H9 (cell line): ENCODE measurements around the gene UTS2. TPM values are rescaled to one million over a fixed set of nuclear protein-coding genes. Genes with fewer than 3 reads are reported as not detected.

Experiments used
- DNase-seq: peaks from one replicate; pipeline ENCODE4 v3.0.0-alpha.2; 2017
- H2AFZ ChIP-seq: one replicate; pipeline ENCODE4 v1.6.1; 2013; ENCODE audit warnings: mild to moderate bottlenecking, low read length, control low read depth, moderate library complexity
- H2AK5ac ChIP-seq: 2 replicates; pipeline ENCODE4 v1.6.1; 2013; ENCODE audit warnings: low read length, control low read depth, mixed read lengths; ENCODE audit not compliant: insufficient read length
- H2BK120ac ChIP-seq: one replicate; pipeline ENCODE4 v1.6.1; 2013; ENCODE audit warnings: low read depth, mild to moderate bottlenecking, low read length, control low read depth, inconsistent platforms; ENCODE audit not compliant: poor library complexity, severe bottlenecking
- H2BK12ac ChIP-seq: 2 replicates; pipeline ENCODE4 v1.6.1; 2013; ENCODE audit warnings: low read length, control low read depth, mixed read lengths, low read depth; ENCODE audit not compliant: insufficient read length
- H2BK15ac ChIP-seq: 2 replicates; pipeline ENCODE4 v1.6.1; 2013; ENCODE audit warnings: low read depth, low read length, control low read depth
- H2BK20ac ChIP-seq: one replicate; pipeline ENCODE4 v1.6.1; 2013; ENCODE audit warnings: low read depth, mild to moderate bottlenecking, low read length, control low read depth, inconsistent platforms; ENCODE audit not compliant: poor library complexity, severe bottlenecking
- H2BK5ac ChIP-seq: 2 replicates; pipeline ENCODE4 v1.6.1; 2013; ENCODE audit warnings: low read length, control low read depth, mixed read lengths; ENCODE audit not compliant: insufficient read length
- H3K14ac ChIP-seq: 2 replicates; pipeline ENCODE4 v1.6.1; 2013; ENCODE audit warnings: low read length, control low read depth; ENCODE audit not compliant: insufficient read depth
- H3K18ac ChIP-seq: 2 replicates; pipeline ENCODE4 v1.6.1; 2013; ENCODE audit warnings: low read depth, mild to moderate bottlenecking, mixed read lengths, low read length, control low read depth; ENCODE audit not compliant: insufficient read length
- H3K23ac ChIP-seq: 2 replicates; pipeline ENCODE4 v1.6.1; 2013; ENCODE audit warnings: low read length, control low read depth, mixed read lengths, low read depth; ENCODE audit not compliant: insufficient read length
- H3K23me2 ChIP-seq: 2 replicates; pipeline ENCODE4 v1.6.1; 2013; ENCODE audit warnings: low read depth, mild to moderate bottlenecking, mixed read lengths, low read length, control low read depth; ENCODE audit not compliant: insufficient read length, poor library complexity, severe bottlenecking
- H3K27ac ChIP-seq: 2 replicates; pipeline ENCODE4 v1.5.1; 2013; ENCODE audit warnings: low read length, control low read depth, mixed read lengths, low read depth; ENCODE audit not compliant: insufficient read length
- H3K27me3 ChIP-seq: 2 replicates; pipeline ENCODE4 v1.6.1; 2013; ENCODE audit warnings: low read length, control low read depth, inconsistent platforms; ENCODE audit not compliant: insufficient read depth
- H3K4ac ChIP-seq: 2 replicates; pipeline ENCODE4 v1.6.1; 2013; ENCODE audit warnings: low read depth, mild to moderate bottlenecking, control low read depth, inconsistent platforms, low read length, moderate library complexity
- H3K4me1 ChIP-seq: 2 replicates; pipeline ENCODE4 v1.6.1; 2013; ENCODE audit warnings: low read length, control low read depth, inconsistent platforms; ENCODE audit not compliant: insufficient read depth
- H3K4me2 ChIP-seq: 2 replicates; pipeline ENCODE4 v1.6.1; 2013; ENCODE audit warnings: low read length, control low read depth, mixed read lengths; ENCODE audit not compliant: insufficient read length, insufficient read depth
- H3K56ac ChIP-seq: 2 replicates; pipeline ENCODE4 v1.6.1; 2013; ENCODE audit warnings: low read depth, mild to moderate bottlenecking, mixed read lengths, low read length, control low read depth; ENCODE audit not compliant: insufficient read length
- H3K79me1 ChIP-seq: 2 replicates; pipeline ENCODE4 v1.6.1; 2013; ENCODE audit warnings: low read depth, mild to moderate bottlenecking, moderate library complexity, low read length, control low read depth, inconsistent platforms; ENCODE audit not compliant: insufficient read depth, poor library complexity, severe bottlenecking
- H3K79me2 ChIP-seq: 2 replicates; pipeline ENCODE4 v1.6.1; 2013; ENCODE audit warnings: low read length, control low read depth, inconsistent platforms; ENCODE audit not compliant: insufficient read depth
- H3K9ac ChIP-seq: 2 replicates; pipeline ENCODE4 v1.6.1; 2013; ENCODE audit warnings: low read length, control low read depth, mixed read lengths; ENCODE audit not compliant: insufficient read length; ENCODE audit errors: extremely low read depth
- H3K9me3 ChIP-seq: one replicate; pipeline ENCODE4 v1.6.1; 2013; ENCODE audit warnings: low read depth, low read length, inconsistent platforms; ENCODE audit not compliant: control insufficient read depth
- H3T11ph ChIP-seq: one replicate; pipeline ENCODE4 v1.6.1; 2013; ENCODE audit warnings: mild to moderate bottlenecking, low read length, control low read depth, inconsistent platforms
- H4K20me1 ChIP-seq: one replicate; pipeline ENCODE4 v1.6.1; 2013; ENCODE audit not compliant: control insufficient read depth, insufficient read length, insufficient read depth
- H4K5ac ChIP-seq: 2 replicates; pipeline ENCODE4 v1.6.1; 2013; ENCODE audit warnings: low read depth, mild to moderate bottlenecking, mixed read lengths, low read length, control low read depth; ENCODE audit not compliant: insufficient read length
- H4K8ac ChIP-seq: replicated peaks from 2 replicates; pipeline ENCODE4 v1.6.1; 2013; ENCODE audit warnings: low read length, control low read depth, mixed read lengths, low read depth; ENCODE audit not compliant: insufficient read length
- H4K91ac ChIP-seq: 2 replicates; pipeline ENCODE4 v1.6.1; 2013; ENCODE audit warnings: low read depth, mild to moderate bottlenecking, moderate library complexity, mixed read lengths, low read length, control low read depth; ENCODE audit not compliant: insufficient read length
- H3K27ac Mint-ChIP-seq, 3 experiments: 2 replicates in 2 of 3; 3 replicates in 1 of 3; pipeline ENCODE4 v1.8.0; 2020 to 2021; ENCODE audit warnings: mixed read lengths in 3 of 3, mild to moderate bottlenecking in 1 of 3, moderate library complexity in 1 of 3
- H3K27me3 Mint-ChIP-seq: 2 replicates; pipeline ENCODE4 v1.8.0; 2021; ENCODE audit warnings: low read depth, mild to moderate bottlenecking, moderate library complexity, mixed read lengths
- H3K36me3 Mint-ChIP-seq, 3 experiments: 2 replicates in 2 of 3; 3 replicates in 1 of 3; pipeline ENCODE4 v1.8.0; 2020 to 2021; ENCODE audit warnings: low read depth in 3 of 3, mixed read lengths in 3 of 3; ENCODE audit not compliant: insufficient read depth in 1 of 3
- H3K4me1 Mint-ChIP-seq, 2 experiments: 2 replicates each; pipeline ENCODE4 v1.8.0; 2020; ENCODE audit warnings: mixed read lengths in 2 of 2
- H3K4me3 Mint-ChIP-seq, 2 experiments: 2 replicates in 1 of 2; 3 replicates in 1 of 2; pipeline ENCODE4 v1.8.0; 2020 to 2021; ENCODE audit warnings: mild to moderate bottlenecking in 2 of 2, mixed read lengths in 2 of 2, moderate library complexity in 1 of 2
- H3K9me3 Mint-ChIP-seq, 2 experiments: 2 replicates in 1 of 2; 3 replicates in 1 of 2; pipeline ENCODE4 v1.8.0; 2020; ENCODE audit warnings: mild to moderate bottlenecking in 2 of 2, mixed read lengths in 2 of 2, moderate library complexity in 1 of 2
- WGBS: extraction: QIAGEN DNeasy Blood & Tissue Kit; methylation state at CpG from one replicate; pipeline ENCODE4 v1.1.7; 2013; ENCODE audit warnings: missing lambda C conversion rate, low lambda C conversion rate, mixed read lengths; ENCODE audit not compliant: insufficient read length; ENCODE audit errors: extremely low coverage; 5-methylcytosine and 5-hydroxymethylcytosine counted together
- total RNA-seq: library from RNA; stranded (reverse); gene quantifications from 2 replicates; pipeline ENCODE4 v1.2.1, GENCODE V29; 2021
- TF ChIP-seq, protein P1 (sequence below): fragments of 200-600 bp; sonication (generic); conservative IDR thresholded peaks from 3 replicates; pipeline ENCODE4 v1.8.0; 2021; ENCODE audit warnings: antibody characterized with exemption, mild to moderate bottlenecking

Gene UTS2
- total RNA-seq, 1 experiment from 2014 or later = not detected

- Histone ChIP-seq H3K4me2 (no peak overlapping the region), H3K27me3 (no peaks in the 10 kb centered on the region), H2BK12ac (no peak overlapping the region), H4K91ac (no peak overlapping the region), H3K79me2 (no peaks in the 10 kb centered on the region), H3K23ac (no peak overlapping the region), H3K4me1 (no peaks in the 10 kb centered on the region), H2BK15ac (no peak overlapping the region), H3K9ac (no peak overlapping the region), H3K56ac (no peak overlapping the region), H2BK120ac (no peak overlapping the region), H3K27ac (no peak overlapping the region), H3K79me1 (no peaks in the 10 kb centered on the region), H2AFZ (no peak overlapping the region), H4K8ac (no peak overlapping the region), H3K4ac (no peak overlapping the region), H4K20me1 (no peaks in the 10 kb centered on the region), H3K18ac (no peak overlapping the region), H3K9me3 (no peaks in the 10 kb centered on the region), H3K23me2 (no peaks in the 10 kb centered on the region), H2AK5ac (no peak overlapping the region), H2BK20ac (no peak overlapping the region), H4K5ac (no peak overlapping the region), H3K14ac (no peak overlapping the region), H3T11ph (no peak overlapping the region), H2BK5ac (no peak overlapping the region)
- TF ChIP-seq, protein P1, sequence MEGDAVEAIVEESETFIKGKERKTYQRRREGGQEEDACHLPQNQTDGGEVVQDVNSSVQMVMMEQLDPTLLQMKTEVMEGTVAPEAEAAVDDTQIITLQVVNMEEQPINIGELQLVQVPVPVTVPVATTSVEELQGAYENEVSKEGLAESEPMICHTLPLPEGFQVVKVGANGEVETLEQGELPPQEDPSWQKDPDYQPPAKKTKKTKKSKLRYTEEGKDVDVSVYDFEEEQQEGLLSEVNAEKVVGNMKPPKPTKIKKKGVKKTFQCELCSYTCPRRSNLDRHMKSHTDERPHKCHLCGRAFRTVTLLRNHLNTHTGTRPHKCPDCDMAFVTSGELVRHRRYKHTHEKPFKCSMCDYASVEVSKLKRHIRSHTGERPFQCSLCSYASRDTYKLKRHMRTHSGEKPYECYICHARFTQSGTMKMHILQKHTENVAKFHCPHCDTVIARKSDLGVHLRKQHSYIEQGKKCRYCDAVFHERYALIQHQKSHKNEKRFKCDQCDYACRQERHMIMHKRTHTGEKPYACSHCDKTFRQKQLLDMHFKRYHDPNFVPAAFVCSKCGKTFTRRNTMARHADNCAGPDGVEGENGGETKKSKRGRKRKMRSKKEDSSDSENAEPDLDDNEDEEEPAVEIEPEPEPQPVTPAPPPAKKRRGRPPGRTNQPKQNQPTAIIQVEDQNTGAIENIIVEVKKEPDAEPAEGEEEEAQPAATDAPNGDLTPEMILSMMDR = no peak
- peak overlapping the region in 1 of 3 experiments; percentile 17; a peak in 1 of 7 replicates for H3K27ac Mint-ChIP-seq
- no peaks in the 10 kb centered on the region; the same call in 1 of the 2 replicates for H3K27me3 Mint-ChIP-seq
- peaks cover 5% of the 10 kb centered on the region in 2 experiments for H3K4me1 Mint-ChIP-seq
- H3K9me3 Mint-ChIP-seq = no peaks in the 10 kb centered on the region
- no CpG with 5 or more reads among the region's 7 CpGs for WGBS
- H3K36me3 Mint-ChIP-seq = no peaks in the 10 kb centered on the region
- DNase-seq = no peak
- no peak overlapping the region for H3K4me3 Mint-ChIP-seq
These were observed 6.5 kb upstream of the UTS2 start for GRCh38 chr1:7859406-7859805.
